Endometrium (tissue), 2 donors: ENCODE data around the gene TOX2.

Experiments used
- FAIRE-seq: peaks from 2 replicates; lab custom pipeline; 2012; peaks lifted over from hg19 to GRCh38; lab: Jason Lieb, UNC
- donor health status: control.
- donor health status: control.

TOX2 gene

GRCh38 chr20:43914311-43915210 lies at the start of gene TOX2:
Gene TOX2 (plus strand): TSS chr20:43914852. CDS start chr20:43914892, 40 bp downstream.
- FAIRE-seq: no peak

GRCh38 chr20:43868091-43868490 lies 46.6 kb upstream of the TOX2 start:
- FAIRE-seq: no peak

- FAIRE-seq: no peak
These were observed 44.2 kb upstream of the TOX2 start for GRCh38 chr20:43870484-43870883.

- no peak for FAIRE-seq
These were observed 35.9 kb upstream of the TOX2 start for GRCh38 chr20:43878776-43879175.

- FAIRE-seq: no peak
These were observed 20.7 kb upstream of the TOX2 start for GRCh38 chr20:43893930-43894329.

GRCh38 chr20:43894491-43894890 lies 20.2 kb upstream of the TOX2 start:
- FAIRE-seq: no peak

- no peak for FAIRE-seq
These were observed 19.4 kb upstream of the TOX2 start for GRCh38 chr20:43895235-43895634.

- FAIRE-seq: no peak
These were observed 15.2 kb upstream of the TOX2 start for GRCh38 chr20:43899274-43900120.

GRCh38 chr20:43900121-43900466 lies 14.6 kb upstream of the TOX2 start:
- no peak for FAIRE-seq

- no peak for FAIRE-seq
These were observed 14.2 kb upstream of the TOX2 start for GRCh38 chr20:43900496-43900895.

- FAIRE-seq: no peak
These were observed 13.4 kb upstream of the TOX2 start for GRCh38 chr20:43901296-43901695.

GRCh38 chr20:43903953-43904826 lies 10.5 kb upstream of the TOX2 start:
- FAIRE-seq: no peak

GRCh38 chr20:43904827-43905177 lies 9.8 kb upstream of the TOX2 start:
- FAIRE-seq: no peak

GRCh38 chr20:43906505-43907034 lies 8.1 kb upstream of the TOX2 start:
- no peak for FAIRE-seq

- no peak for FAIRE-seq
These were observed 5.4 kb upstream of the TOX2 start for GRCh38 chr20:43909211-43909610.

GRCh38 chr20:43909720-43910119 lies 4.9 kb upstream of the TOX2 start:
- no peak for FAIRE-seq

- FAIRE-seq: no peak
These were observed 4.1 kb upstream of the TOX2 start for GRCh38 chr20:43910564-43910963.

GRCh38 chr20:43911066-43911465 lies 3.6 kb upstream of the TOX2 start:
- FAIRE-seq: no peak

- FAIRE-seq: no peak
These were observed 1.2 kb upstream of the TOX2 start for GRCh38 chr20:43913291-43914025.

GRCh38 chr20:43915211-43916072 lies 790 bp downstream of the TOX2 start:
- FAIRE-seq: no peak
